Brain microvascular endothelial cell (primary cell): ENCODE results near the gene PLBD2.
A peak's percentile ranks its signal among the peaks of the same experiment; 100 is the strongest.

Experiments used
- DNase-seq: peaks from one replicate; pipeline ENCODE4 v3.0.0-alpha.2; 2020
- H3K27ac ChIP-seq: fragments of 250-450 bp; sonication (Bioruptor Pico); 2 replicates; pipeline ENCODE4 v1.5.1; 2020; ENCODE audit warnings: mild to moderate bottlenecking, moderate library complexity
- H3K27me3 ChIP-seq: fragments of 250-450 bp; sonication (Bioruptor Pico); replicated peaks from 2 replicates; pipeline ENCODE4 v1.5.1; 2020; ENCODE audit warnings: mild to moderate bottlenecking
- H3K36me3 ChIP-seq: fragments of 250-450 bp; sonication (Bioruptor Pico); replicated peaks from 2 replicates; pipeline ENCODE4 v1.5.1; 2020; ENCODE audit warnings: mild to moderate bottlenecking
- H3K4me3 ChIP-seq: 2 replicates; pipeline ENCODE4 v1.5.1; 2011; ENCODE audit warnings: low read depth, mild to moderate bottlenecking, control low read depth, low read length, moderate library complexity
- CTCF ChIP-seq: IDR thresholded peaks from 2 replicates; pipeline ENCODE4 v1.5.1; 2011; ENCODE audit warnings: low read depth, mild to moderate bottlenecking, moderate library complexity, low read length, control low read depth, inconsistent platforms; ENCODE audit errors: missing control alignments
- in situ Hi-C: cut with HindIII; loops from 2 replicates; pipeline ENCODE4 v1.10.0; 2017; ENCODE audit warnings: low sequenced_read_pairs, low pct_ligation_motif_present

The PLBD2 gene

GRCh38 chr12:113391145-113391544 is 32.8 kb downstream of the PLBD2 start:
- Histone ChIP-seq H3K4me3 (no peak overlapping the region), H3K27me3 (no peaks in the 10 kb centered on the region), H3K36me3 (peaks cover 2% of the 10 kb centered on the region), H3K27ac (no peak overlapping the region)
- no peak for DNase-seq
- in situ Hi-C loops: no loop called here
- TF ChIP-seq CTCF: no peak

- TF ChIP-seq CTCF: no peak
- Histone ChIP-seq H3K4me3 (no peak overlapping the region), H3K36me3 (peaks cover 2% of the 10 kb centered on the region), H3K27ac (no peak overlapping the region), H3K27me3 (no peaks in the 10 kb centered on the region)
- DNase-seq: no peak
- in situ Hi-C loops: no loop called here
Observed at GRCh38 chr12:113391650-113392337, 33.4 kb downstream of the PLBD2 start.

- no peak for DNase-seq
- H3K36me3 ChIP-seq: peaks cover 2% of the 10 kb centered on the region
- no peaks in the 10 kb centered on the region for H3K27me3 ChIP-seq
- in situ Hi-C loops: no loop called here
- H3K4me3 ChIP-seq: no peak overlapping the region
- H3K27ac ChIP-seq: no peak overlapping the region
- TF ChIP-seq CTCF: no peak
Observed at GRCh38 chr12:113392520-113392919, 34.1 kb downstream of the PLBD2 start.

- no peak for TF ChIP-seq CTCF
- peak; percentile 3 for DNase-seq
- in situ Hi-C loops: no loop called here
- no peaks in the 10 kb centered on the region for H3K36me3 ChIP-seq
- H3K27me3 ChIP-seq: no peaks in the 10 kb centered on the region
- no peak overlapping the region for H3K4me3 ChIP-seq
- no peak overlapping the region for H3K27ac ChIP-seq
Observed at GRCh38 chr12:113392988-113393579, 34.7 kb downstream of the PLBD2 start.

- Histone ChIP-seq H3K27ac (no peak overlapping the region), H3K4me3 (no peak overlapping the region), H3K27me3 (no peaks in the 10 kb centered on the region), H3K36me3 (no peaks in the 10 kb centered on the region)
- no peak for TF ChIP-seq CTCF
- DNase-seq: no peak
- in situ Hi-C loops: no loop called here
Observed at GRCh38 chr12:113393749-113394148, 35.4 kb downstream of the PLBD2 start.

GRCh38 chr12:113395119-113395518 is 36.7 kb downstream of the PLBD2 start:
- H3K27ac ChIP-seq: no peak overlapping the region
- no peak for DNase-seq
- TF ChIP-seq CTCF: no peak
- H3K27me3 ChIP-seq: no peaks in the 10 kb centered on the region
- in situ Hi-C loops: no loop called here
- H3K36me3 ChIP-seq: no peaks in the 10 kb centered on the region
- no peak overlapping the region for H3K4me3 ChIP-seq
